ENCODE results near the gene DNAI7.

Gene DNAI7

GRCh38 chr12:25126746-25127145 is 68.2 kb downstream of the DNAI7 start:
- Histone ChIP-seq H3K36me3 (replicated peaks; ENCODE audit: insufficient read depth, low read length) (no peaks in the 10 kb centered on the region), H2AFZ (ENCODE audit: low read length) (no peak overlapping the region), H3K4me2 (ENCODE audit: low read depth, low read length) (no peak overlapping the region), H4K20me1 (ENCODE audit: insufficient read depth, low read length) (no peaks in the 10 kb centered on the region), H3K27me3 (replicated peaks; ENCODE audit: insufficient read depth, low read length) (no peaks in the 10 kb centered on the region), H3K27ac (ENCODE audit: low read length) (no peak overlapping the region), H3K9me3 (replicated peaks; ENCODE audit: insufficient read depth, low read length) (no peaks in the 10 kb centered on the region), H3K4me1 (ENCODE audit: low read length) (no peaks in the 10 kb centered on the region), H3F3A (ENCODE audit: insufficient read depth, low read length) (no peaks in the 10 kb centered on the region), H3K9ac (ENCODE audit: low read length) (no peak overlapping the region), H3K79me2 (ENCODE audit: low read length) (no peaks in the 10 kb centered on the region), H3K4me3 (ENCODE audit: low read length) (no peak overlapping the region), H3K9me2 (replicated peaks; ENCODE audit: insufficient read depth, low read length) (no peaks in the 10 kb centered on the region)
- TF ChIP-seq EZH2 (optimal IDR thresholded peaks at IDR 0.05; ENCODE audit: low read depth, low read length) (no peak), EZH2phosphoT487 (IDR thresholded peaks at IDR 0.05; ENCODE audit: low read length) (no peak), CTCF (IDR thresholded peaks at IDR 0.05; ENCODE audit: low read length) (no peak)
- no peak for DNase-seq

- Histone ChIP-seq H3K9me2 (replicated peaks; ENCODE audit: insufficient read depth, low read length) (no peaks in the 10 kb centered on the region), H3K36me3 (replicated peaks; ENCODE audit: insufficient read depth, low read length) (no peaks in the 10 kb centered on the region), H3K4me2 (ENCODE audit: low read depth, low read length) (no peak overlapping the region), H3K27me3 (replicated peaks; ENCODE audit: insufficient read depth, low read length) (no peaks in the 10 kb centered on the region), H3K4me3 (ENCODE audit: low read length) (no peak overlapping the region), H2AFZ (ENCODE audit: low read length) (no peak overlapping the region), H3K27ac (ENCODE audit: low read length) (no peak overlapping the region), H3F3A (ENCODE audit: insufficient read depth, low read length) (no peaks in the 10 kb centered on the region), H3K9ac (ENCODE audit: low read length) (no peak overlapping the region), H3K4me1 (ENCODE audit: low read length) (no peaks in the 10 kb centered on the region), H3K79me2 (ENCODE audit: low read length) (no peaks in the 10 kb centered on the region), H3K9me3 (replicated peaks; ENCODE audit: insufficient read depth, low read length) (no peaks in the 10 kb centered on the region), H4K20me1 (ENCODE audit: insufficient read depth, low read length) (no peaks in the 10 kb centered on the region)
- TF ChIP-seq EZH2phosphoT487 (IDR thresholded peaks at IDR 0.05; ENCODE audit: low read length), result no peak
- TF ChIP-seq EZH2 (optimal IDR thresholded peaks at IDR 0.05; ENCODE audit: low read depth, low read length), result no peak
- no peak for TF ChIP-seq CTCF (IDR thresholded peaks at IDR 0.05; ENCODE audit: low read length)
- no peak for DNase-seq
Measured at GRCh38 chr12:25126101-25126500, 68.9 kb downstream of the DNAI7 start.

- no peak overlapping the region for H2AFZ ChIP-seq (ENCODE audit: low read length)
- no peaks in the 10 kb centered on the region for H3F3A ChIP-seq (ENCODE audit: insufficient read depth, low read length)
- no peaks in the 10 kb centered on the region for H3K9me3 ChIP-seq (replicated peaks; ENCODE audit: insufficient read depth, low read length)
- H3K27ac ChIP-seq (ENCODE audit: low read length), result no peak overlapping the region
- no peaks in the 10 kb centered on the region for H3K9me2 ChIP-seq (replicated peaks; ENCODE audit: insufficient read depth, low read length)
- DNase-seq, result no peak
- no peaks in the 10 kb centered on the region for H3K4me1 ChIP-seq (ENCODE audit: low read length)
- no peak overlapping the region for H3K4me2 ChIP-seq (ENCODE audit: low read depth, low read length)
- no peaks in the 10 kb centered on the region for H3K79me2 ChIP-seq (ENCODE audit: low read length)
- TF ChIP-seq EZH2 (optimal IDR thresholded peaks at IDR 0.05; ENCODE audit: low read depth, low read length) (no peak), EZH2phosphoT487 (IDR thresholded peaks at IDR 0.05; ENCODE audit: low read length) (no peak), CTCF (IDR thresholded peaks at IDR 0.05; ENCODE audit: low read length) (no peak)
- H4K20me1 ChIP-seq (ENCODE audit: insufficient read depth, low read length), result no peaks in the 10 kb centered on the region
- H3K9ac ChIP-seq (ENCODE audit: low read length), result no peak overlapping the region
- no peaks in the 10 kb centered on the region for H3K36me3 ChIP-seq (replicated peaks; ENCODE audit: insufficient read depth, low read length)
- H3K4me3 ChIP-seq (ENCODE audit: low read length), result no peak overlapping the region
- H3K27me3 ChIP-seq (replicated peaks; ENCODE audit: insufficient read depth, low read length), result no peaks in the 10 kb centered on the region
Measured at GRCh38 chr12:25124493-25124892, 70.5 kb downstream of the DNAI7 start.

Measured in MM.1S (cell line).